ENCODE results near the gene CNTN6.

DNA sequence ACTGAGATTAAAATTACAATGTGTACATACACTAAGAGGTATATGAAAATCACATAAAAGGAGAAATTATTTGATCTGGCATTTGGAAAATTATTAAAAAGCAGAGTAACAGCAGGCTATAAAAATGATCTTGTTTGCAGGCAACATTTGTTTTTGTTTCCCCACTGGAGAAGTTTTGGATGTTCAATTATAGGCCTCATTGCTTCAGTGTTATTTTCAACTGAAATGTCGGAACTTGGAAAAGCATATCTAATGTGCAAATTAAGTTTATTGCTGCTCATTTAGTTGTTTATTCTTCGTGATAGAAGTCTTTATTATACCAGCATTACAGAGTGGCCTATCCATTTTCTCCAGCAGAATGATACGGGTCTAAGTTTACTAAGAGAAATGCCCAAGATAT, 263.3 kb downstream of the CNTN6 start:
- TF ChIP-seq, protein P1, sequence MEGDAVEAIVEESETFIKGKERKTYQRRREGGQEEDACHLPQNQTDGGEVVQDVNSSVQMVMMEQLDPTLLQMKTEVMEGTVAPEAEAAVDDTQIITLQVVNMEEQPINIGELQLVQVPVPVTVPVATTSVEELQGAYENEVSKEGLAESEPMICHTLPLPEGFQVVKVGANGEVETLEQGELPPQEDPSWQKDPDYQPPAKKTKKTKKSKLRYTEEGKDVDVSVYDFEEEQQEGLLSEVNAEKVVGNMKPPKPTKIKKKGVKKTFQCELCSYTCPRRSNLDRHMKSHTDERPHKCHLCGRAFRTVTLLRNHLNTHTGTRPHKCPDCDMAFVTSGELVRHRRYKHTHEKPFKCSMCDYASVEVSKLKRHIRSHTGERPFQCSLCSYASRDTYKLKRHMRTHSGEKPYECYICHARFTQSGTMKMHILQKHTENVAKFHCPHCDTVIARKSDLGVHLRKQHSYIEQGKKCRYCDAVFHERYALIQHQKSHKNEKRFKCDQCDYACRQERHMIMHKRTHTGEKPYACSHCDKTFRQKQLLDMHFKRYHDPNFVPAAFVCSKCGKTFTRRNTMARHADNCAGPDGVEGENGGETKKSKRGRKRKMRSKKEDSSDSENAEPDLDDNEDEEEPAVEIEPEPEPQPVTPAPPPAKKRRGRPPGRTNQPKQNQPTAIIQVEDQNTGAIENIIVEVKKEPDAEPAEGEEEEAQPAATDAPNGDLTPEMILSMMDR (IDR thresholded peaks at IDR 0.05) = no peak
- TF ChIP-seq POLR2AphosphoS5 (IDR thresholded peaks at IDR 0.05) = no peak
